Measurements from ENCODE around the gene PPEF2.

GRCh38 chr4:75935628-75936027 lies 33.4 kb upstream of the PPEF2 start:
- TF ChIP-seq CTCF (IDR thresholded peaks at IDR 0.05): no peak
- no peak for TF ChIP-seq ZFX (IDR thresholded peaks at IDR 0.05; ENCODE audit: borderline replicate concordance)
